ENCODE results near the gene PPP3R2.

Gene PPP3R2

GRCh38 chr9:101634741-101635409 is 40.1 kb upstream of the PPP3R2 start:
- DNase-seq: no peak
- no peak for TF ChIP-seq CTCF (IDR thresholded peaks at IDR 0.05; ENCODE audit: low read depth, low read length, missing control alignments)
- in situ Hi-C loops (cut with HindIII; ENCODE audit: low pct_ligation_motif_present, low sequenced_read_pairs): no loop called here

GRCh38 chr9:101632611-101633010 is 37.8 kb upstream of the PPP3R2 start:
- DNase-seq: no peak
- no peaks in the 10 kb centered on the region for H3K27me3 ChIP-seq (replicated peaks)
- H3K4me3 ChIP-seq (ENCODE audit: low read depth, low read length): no peak overlapping the region
- in situ Hi-C loops (cut with HindIII; ENCODE audit: low pct_ligation_motif_present, low sequenced_read_pairs): no loop called here
- no peak for TF ChIP-seq CTCF (IDR thresholded peaks at IDR 0.05; ENCODE audit: low read depth, low read length, missing control alignments)
- H3K36me3 ChIP-seq (replicated peaks): no peaks in the 10 kb centered on the region
- H3K27ac ChIP-seq: no peak overlapping the region

More at GRCh38 chr9:101634741-101635409, 40.1 kb upstream of the PPP3R2 start:
- no peaks in the 10 kb centered on the region for H3K27me3 ChIP-seq (replicated peaks)
- H3K4me3 ChIP-seq (ENCODE audit: low read depth, low read length): no peak overlapping the region
- H3K27ac ChIP-seq: no peak overlapping the region
- no peaks in the 10 kb centered on the region for H3K36me3 ChIP-seq (replicated peaks)

GRCh38 chr9:101631892-101632291 is 37.1 kb upstream of the PPP3R2 start:
- H3K4me3 ChIP-seq (ENCODE audit: low read depth, low read length): no peak overlapping the region
- H3K27ac ChIP-seq: no peak overlapping the region
- DNase-seq: no peak
- no peaks in the 10 kb centered on the region for H3K27me3 ChIP-seq (replicated peaks)
- no peak for TF ChIP-seq CTCF (IDR thresholded peaks at IDR 0.05; ENCODE audit: low read depth, low read length, missing control alignments)
- in situ Hi-C loops (cut with HindIII; ENCODE audit: low pct_ligation_motif_present, low sequenced_read_pairs): no loop called here
- H3K36me3 ChIP-seq (replicated peaks): no peaks in the 10 kb centered on the region

- DNase-seq: no peak
- in situ Hi-C loops (cut with HindIII; ENCODE audit: low pct_ligation_motif_present, low sequenced_read_pairs): no loop called here
- no peak overlapping the region for H3K4me3 ChIP-seq (ENCODE audit: low read depth, low read length)
- no peaks in the 10 kb centered on the region for H3K27me3 ChIP-seq (replicated peaks)
- no peaks in the 10 kb centered on the region for H3K36me3 ChIP-seq (replicated peaks)
- TF ChIP-seq CTCF (IDR thresholded peaks at IDR 0.05; ENCODE audit: low read depth, low read length, missing control alignments): no peak
- no peak overlapping the region for H3K27ac ChIP-seq
These were observed 34.9 kb upstream of the PPP3R2 start for GRCh38 chr9:101629636-101630035.

GRCh38 chr9:101628173-101628572 is 33.4 kb upstream of the PPP3R2 start:
- no peak for TF ChIP-seq CTCF (IDR thresholded peaks at IDR 0.05; ENCODE audit: low read depth, low read length, missing control alignments)
- H3K4me3 ChIP-seq (ENCODE audit: low read depth, low read length): no peak overlapping the region
- in situ Hi-C loops (cut with HindIII; ENCODE audit: low pct_ligation_motif_present, low sequenced_read_pairs): no loop called here
- no peak overlapping the region for H3K27ac ChIP-seq
- no peaks in the 10 kb centered on the region for H3K27me3 ChIP-seq (replicated peaks)
- H3K36me3 ChIP-seq (replicated peaks): no peaks in the 10 kb centered on the region
- peak; percentile 20 for DNase-seq

- no peak for DNase-seq
- Histone ChIP-seq H3K27ac (no peak overlapping the region), H3K4me3 (ENCODE audit: low read depth, low read length) (no peak overlapping the region), H3K36me3 (replicated peaks) (no peaks in the 10 kb centered on the region), H3K27me3 (replicated peaks) (no peaks in the 10 kb centered on the region)
- no peak for TF ChIP-seq CTCF (IDR thresholded peaks at IDR 0.05; ENCODE audit: low read depth, low read length, missing control alignments)
- in situ Hi-C loops (cut with HindIII; ENCODE audit: low pct_ligation_motif_present, low sequenced_read_pairs): no loop called here
These were observed 31.5 kb upstream of the PPP3R2 start for GRCh38 chr9:101626295-101626694.
